GM21526 (cell line): ENCODE results near the gene GSX1.

Experiments
- ATAC-seq: cut with Tn5 transposase; IDR thresholded peaks from one replicate; pipeline ENCODE4 v1.9.1; 2021; ENCODE audit warnings: moderate library complexity; ENCODE audit not compliant: unreplicated experiment, low FRiP score

Gene GSX1

DNA sequence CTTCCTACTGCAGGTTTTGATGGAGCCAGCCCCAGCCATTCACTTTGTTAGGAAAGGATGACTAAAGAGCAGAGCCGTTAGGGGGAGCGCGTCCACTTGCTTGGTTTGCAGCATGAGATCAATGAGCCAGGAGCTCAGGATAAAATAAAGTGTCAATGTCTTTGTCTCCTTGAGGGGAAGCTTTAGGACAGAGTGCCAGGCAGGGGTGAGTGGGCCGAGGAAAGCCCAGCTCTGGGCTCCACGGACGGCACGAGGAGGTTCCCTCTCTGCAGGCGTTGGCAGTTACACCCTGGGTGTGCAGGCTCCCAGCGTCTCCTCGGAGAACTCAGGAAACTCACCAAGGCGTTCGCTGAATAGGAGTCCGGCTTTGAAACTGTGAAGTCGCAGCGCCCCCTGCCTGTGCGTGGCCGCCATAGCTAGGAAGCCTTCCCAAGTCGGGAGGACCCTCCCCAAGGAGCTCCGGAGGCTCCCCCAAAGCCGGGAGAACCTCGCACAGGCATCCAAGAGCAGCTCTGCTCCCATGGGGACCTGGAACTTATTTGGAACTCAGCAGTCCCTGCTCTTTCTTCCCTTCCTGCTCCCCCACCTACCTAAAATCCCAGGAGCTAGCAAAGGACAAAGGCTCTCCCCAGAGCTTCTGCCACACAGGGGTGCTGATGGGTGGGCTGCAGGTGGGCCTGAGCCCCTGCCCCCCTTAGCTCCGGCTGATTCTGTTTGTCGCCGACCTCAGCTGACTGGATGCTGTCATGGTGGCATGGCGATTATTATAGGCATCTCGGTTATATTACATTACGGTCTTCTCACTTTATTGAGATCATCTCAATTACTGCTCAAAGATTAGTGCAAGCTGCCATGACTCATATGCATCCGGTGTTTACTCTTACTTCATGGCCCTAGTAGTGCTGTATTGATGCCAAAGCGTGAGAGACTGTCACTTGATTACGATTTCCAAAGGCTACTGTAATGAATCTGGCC, 34.4 kb downstream of the GSX1 start:
- ATAC-seq: no peak

DNA sequence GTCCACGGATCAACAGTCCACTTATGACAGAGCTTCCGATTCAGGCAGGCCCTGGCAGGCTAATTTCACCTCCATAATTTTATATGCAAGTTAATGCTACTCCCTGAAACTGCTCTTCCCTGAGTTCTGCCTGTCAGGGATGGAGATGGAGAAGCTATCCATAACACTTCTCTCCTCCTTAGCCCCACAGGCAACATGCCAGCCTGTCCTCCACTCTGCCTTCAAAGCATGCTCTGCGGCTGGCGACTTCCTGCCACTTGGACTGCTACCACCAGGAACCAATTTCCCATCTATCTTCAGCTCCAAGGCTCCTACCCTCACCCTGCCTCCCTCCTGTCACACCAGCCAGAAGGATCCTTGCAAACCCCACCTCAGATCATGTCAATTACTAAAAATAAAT, 35.4 kb downstream of the GSX1 start:
- ATAC-seq: no peak

DNA sequence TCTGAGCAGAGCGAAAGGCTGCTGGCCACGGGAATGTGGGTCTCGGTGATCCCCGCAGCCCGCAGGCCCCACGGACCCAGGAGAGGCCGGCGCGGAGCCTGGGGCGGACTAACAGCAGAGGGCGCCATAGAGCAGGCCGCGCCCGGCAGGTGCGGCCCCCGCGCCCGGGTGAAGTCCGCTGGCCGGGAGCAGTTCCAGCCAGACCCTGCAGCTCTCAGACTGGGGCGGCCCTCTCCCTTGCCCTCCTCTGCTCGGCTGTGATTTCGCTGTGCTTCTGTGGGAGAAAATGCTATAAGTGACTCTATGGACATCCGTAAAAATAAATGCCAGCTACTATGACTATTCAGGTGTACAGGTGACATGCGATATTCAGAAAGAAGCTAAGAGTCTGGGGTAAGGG, 37.7 kb downstream of the GSX1 start:
- no peak for ATAC-seq

DNA sequence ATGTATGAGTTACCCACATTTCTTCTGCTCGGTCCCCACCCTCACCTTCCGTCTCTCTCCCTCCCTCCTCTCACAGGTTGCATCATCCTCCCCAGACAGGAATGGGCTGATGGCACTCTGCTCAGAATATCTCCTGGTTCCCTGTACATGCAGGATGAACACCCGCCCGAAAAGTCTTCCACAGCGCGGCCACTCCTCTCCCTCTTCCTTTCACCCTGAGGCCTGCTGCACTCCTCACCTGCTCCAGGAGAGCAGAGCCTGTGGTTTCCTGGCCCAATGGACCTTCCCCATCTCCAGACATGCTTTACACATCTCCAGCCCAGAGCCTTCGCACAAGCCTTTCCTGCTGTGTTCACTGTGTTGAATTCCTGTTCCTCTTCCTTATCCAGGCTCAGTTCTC, 40.9 kb downstream of the GSX1 start:
- ATAC-seq: no peak

DNA sequence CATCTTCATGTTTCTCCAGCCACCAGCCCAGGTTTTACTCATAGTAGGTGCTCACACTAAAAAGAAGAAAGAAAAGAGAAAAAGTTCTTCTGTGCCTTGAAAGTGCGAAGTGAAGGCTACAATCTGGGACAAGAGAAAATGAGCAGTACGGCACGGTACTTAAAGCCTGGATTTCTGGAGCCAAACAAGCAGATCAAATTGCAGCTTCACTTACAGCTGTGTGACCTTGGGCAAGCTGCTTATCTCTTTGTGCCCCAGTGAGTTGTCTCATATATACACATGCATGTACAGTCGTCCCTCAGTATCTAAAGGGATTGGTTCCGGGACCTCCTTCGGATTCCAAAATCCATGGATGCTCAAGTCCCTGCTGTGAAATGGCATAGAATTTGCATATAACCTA, 41.8 kb downstream of the GSX1 start:
- no peak for ATAC-seq

DNA sequence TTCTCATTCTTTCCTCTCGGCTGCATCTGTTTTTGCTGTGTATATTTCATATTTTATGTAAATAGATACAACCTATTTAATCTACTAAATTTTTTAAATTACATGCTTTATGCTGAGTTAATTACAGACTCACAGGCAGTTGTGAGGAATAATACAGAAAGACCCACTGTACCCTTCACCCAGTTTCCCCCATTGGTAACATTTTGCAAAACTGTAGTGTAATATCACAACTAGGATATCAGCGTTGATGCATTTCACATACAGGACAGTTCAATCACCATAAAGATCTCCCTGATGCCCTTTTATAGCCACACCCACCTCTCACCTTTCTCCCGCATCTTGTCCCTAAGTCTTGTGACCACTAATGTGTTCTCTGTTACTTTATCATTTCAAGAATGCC, 43.5 kb downstream of the GSX1 start:
- no peak for ATAC-seq

- ATAC-seq: no peak
Observed at GRCh38 chr13:27839809-27840467, 47.7 kb downstream of the GSX1 start.

- no peak for ATAC-seq
Observed at GRCh38 chr13:27842571-27842970, 50.3 kb downstream of the GSX1 start.
